ENCODE measurements around the gene RFX2. TPM values are rescaled to one million over a fixed set of nuclear protein-coding genes. Genes with fewer than 3 reads are reported as not detected.

The RFX2 gene
- total and polyA plus RNA-seq, 4 donors, result 13.1 to 54.2 (median 20.0) TPM

- Histone ChIP-seq H3K9ac (ENCODE audit: insufficient read depth in 1 of 2, low read length in 2 of 2) (peak overlapping the region in 1 of 2 donors; percentile 55), H3K36me3 (ENCODE audit: control insufficient read depth in 4 of 4, insufficient read depth in 4 of 4, low read length in 4 of 4) (peaks cover 0 to 20% (median 4%) of the 10 kb centered on the region in 4 donors), H3K9me3 (ENCODE audit: control insufficient read depth in 4 of 4, insufficient read depth in 3 of 4, low read length in 3 of 4) (no peaks in the 10 kb centered on the region), H3K27ac (ENCODE audit: low read depth in 1 of 2, low read length in 1 of 2) (peak overlapping the region in 1 of 2 donors; percentile 9), H3K4me3 (no peak overlapping the region), H3K27me3 (ENCODE audit: control insufficient read depth in 3 of 3, insufficient read depth in 3 of 3, low read length in 2 of 3) (no peaks in the 10 kb centered on the region), H3K4me1 (ENCODE audit: control insufficient read depth in 5 of 5, insufficient read depth in 5 of 5, low read length in 5 of 5) (peaks cover 0 to 21% (median 10%) of the 10 kb centered on the region in 5 donors)
- no peak for TF ChIP-seq CTCF (IDR thresholded peaks at IDR 0.05; ENCODE audit: control extremely low read depth, extremely low read depth)
- 79 to 84% methylated on average over 11 of the region's 11 CpGs for whole genome bisulfite sequencing, 2 donors
- no peak for DNase-seq
- no peak for ATAC-seq (ENCODE audit: insufficient read depth, low FRiP score)
These were observed 117.5 kb downstream of the RFX2 start for GRCh38 chr19:5992756-5993155.

GRCh38 chr19:5991244-5991838, 119.0 kb downstream of the RFX2 start:
- 95 to 96% methylated on average over 8 of the region's 8 CpGs for WGBS, 2 donors
- no peak overlapping the region for H3K9ac ChIP-seq (ENCODE audit: insufficient read depth in 1 of 2, low read length in 2 of 2)
- no peak overlapping the region for H3K27ac ChIP-seq (ENCODE audit: low read depth in 1 of 2, low read length in 1 of 2)
- no peak for DNase-seq
- H3K36me3 ChIP-seq (ENCODE audit: control insufficient read depth in 4 of 4, insufficient read depth in 4 of 4, low read length in 4 of 4), result peaks cover 0 to 9% (median 4%) of the 10 kb centered on the region in 4 donors
- H3K4me1 ChIP-seq (ENCODE audit: control insufficient read depth in 5 of 5, insufficient read depth in 5 of 5, low read length in 5 of 5), result peaks cover 0 to 32% (median 14%) of the 10 kb centered on the region in 5 donors
- no peak for ATAC-seq (ENCODE audit: insufficient read depth, low FRiP score)
- no peak for TF ChIP-seq CTCF (IDR thresholded peaks at IDR 0.05; ENCODE audit: control extremely low read depth, extremely low read depth)
- H3K9me3 ChIP-seq (ENCODE audit: control insufficient read depth in 4 of 4, insufficient read depth in 3 of 4, low read length in 3 of 4), result no peaks in the 10 kb centered on the region
- no peaks in the 10 kb centered on the region for H3K27me3 ChIP-seq (ENCODE audit: control insufficient read depth in 3 of 3, insufficient read depth in 3 of 3, low read length in 2 of 3)
- H3K4me3 ChIP-seq, result no peak overlapping the region

- Histone ChIP-seq H3K27ac (ENCODE audit: low read depth in 1 of 2, low read length in 1 of 2) (no peak overlapping the region), H3K36me3 (ENCODE audit: control insufficient read depth in 4 of 4, insufficient read depth in 4 of 4, low read length in 4 of 4) (peaks cover 0 to 5% (median 2%) of the 10 kb centered on the region in 4 donors)
- no peak for ATAC-seq (ENCODE audit: insufficient read depth, low FRiP score)
These were observed 120.0 kb downstream of the RFX2 start for GRCh38 chr19:5990289-5990797.

More at GRCh38 chr19:5990289-5990797, 120.0 kb downstream of the RFX2 start:
- Histone ChIP-seq H3K9me3 (ENCODE audit: control insufficient read depth in 4 of 4, insufficient read depth in 3 of 4, low read length in 3 of 4) (no peaks in the 10 kb centered on the region), H3K4me3 (no peak overlapping the region), H3K9ac (ENCODE audit: insufficient read depth in 1 of 2, low read length in 2 of 2) (no peak overlapping the region), H3K4me1 (ENCODE audit: control insufficient read depth in 5 of 5, insufficient read depth in 5 of 5, low read length in 5 of 5) (peaks cover 0 to 32% (median 17%) of the 10 kb centered on the region in 5 donors), H3K27me3 (ENCODE audit: control insufficient read depth in 3 of 3, insufficient read depth in 3 of 3, low read length in 2 of 3) (no peaks in the 10 kb centered on the region)
- WGBS, 2 donors, result 72 to 82% methylated on average over 17 of the region's 17 CpGs
- no peak for TF ChIP-seq CTCF (IDR thresholded peaks at IDR 0.05; ENCODE audit: control extremely low read depth, extremely low read depth)
- DNase-seq, result no peak
